GM12892 (cell line): ENCODE data around the gene DST.

Experiments used
- POLR2A ChIP-seq: IDR thresholded peaks from 2 replicates; pipeline ENCODE4 v1.6.1; 2011; ENCODE audit warnings: low read depth, low read length, control low read depth
- POLR2AphosphoS5 ChIP-seq: IDR thresholded peaks from 2 replicates; pipeline ENCODE4 v1.6.1; 2011; ENCODE audit warnings: low read depth, low read length, control low read depth

GRCh38 chr6:56618050-56618449 is 24.6 kb downstream of the DST start:
- TF ChIP-seq POLR2AphosphoS5 (no peak), POLR2A (no peak)
